ENCODE measurements around the gene MEGF11.

GRCh38 chr15:65979316-65979715 lies 274.2 kb downstream of the MEGF11 start:
- no peak for TF ChIP-seq CTCF (conservative IDR thresholded peaks at IDR 0.05)
- TF ChIP-seq EZH2 (IDR thresholded peaks at IDR 0.05; ENCODE audit: low read depth) = no peak
